ENCODE data around the gene HEBP1. TPM values are rescaled to one million over a fixed set of nuclear protein-coding genes. Genes with fewer than 3 reads are reported as not detected.

Gene HEBP1
- total RNA-seq, 1 donor from 2014 or later: 18.5 TPM

DNA sequence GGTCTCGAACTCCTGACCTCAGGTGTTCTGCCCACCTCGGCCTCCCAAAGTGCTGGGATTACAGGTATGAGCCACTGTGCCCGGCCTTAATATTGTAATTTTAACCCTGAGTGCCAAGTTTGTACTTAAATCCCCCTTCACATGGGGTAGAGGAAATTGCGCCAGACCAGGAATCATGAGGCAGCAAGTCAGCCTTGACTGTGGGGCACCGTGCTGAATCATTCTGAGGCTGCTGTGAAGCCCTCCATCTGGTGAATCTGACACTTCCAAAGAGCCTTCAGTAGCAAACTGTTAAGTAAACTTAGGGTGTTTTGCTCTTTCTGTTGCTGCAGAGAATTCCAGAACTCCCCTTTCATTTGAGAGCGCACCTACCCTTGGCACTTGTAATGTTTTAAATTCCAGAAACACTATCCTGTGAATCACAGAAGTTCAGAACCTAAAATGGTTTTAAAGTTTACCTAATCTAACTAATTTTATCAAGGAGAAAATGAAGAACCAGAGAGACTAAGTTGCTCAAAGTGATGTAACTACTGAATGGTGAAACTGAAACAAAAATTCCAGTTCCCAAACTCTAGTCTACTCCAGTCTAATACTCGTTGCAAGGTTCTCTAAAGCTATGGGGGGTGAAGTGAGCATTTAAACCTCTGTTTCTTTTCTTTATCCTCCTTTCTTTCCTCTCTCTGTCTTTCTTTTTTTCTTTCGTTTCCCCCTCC lies 7.5 kb downstream of the HEBP1 start:
- no peak for DNase-seq (ENCODE audit: low read depth, low spot score)

DNA sequence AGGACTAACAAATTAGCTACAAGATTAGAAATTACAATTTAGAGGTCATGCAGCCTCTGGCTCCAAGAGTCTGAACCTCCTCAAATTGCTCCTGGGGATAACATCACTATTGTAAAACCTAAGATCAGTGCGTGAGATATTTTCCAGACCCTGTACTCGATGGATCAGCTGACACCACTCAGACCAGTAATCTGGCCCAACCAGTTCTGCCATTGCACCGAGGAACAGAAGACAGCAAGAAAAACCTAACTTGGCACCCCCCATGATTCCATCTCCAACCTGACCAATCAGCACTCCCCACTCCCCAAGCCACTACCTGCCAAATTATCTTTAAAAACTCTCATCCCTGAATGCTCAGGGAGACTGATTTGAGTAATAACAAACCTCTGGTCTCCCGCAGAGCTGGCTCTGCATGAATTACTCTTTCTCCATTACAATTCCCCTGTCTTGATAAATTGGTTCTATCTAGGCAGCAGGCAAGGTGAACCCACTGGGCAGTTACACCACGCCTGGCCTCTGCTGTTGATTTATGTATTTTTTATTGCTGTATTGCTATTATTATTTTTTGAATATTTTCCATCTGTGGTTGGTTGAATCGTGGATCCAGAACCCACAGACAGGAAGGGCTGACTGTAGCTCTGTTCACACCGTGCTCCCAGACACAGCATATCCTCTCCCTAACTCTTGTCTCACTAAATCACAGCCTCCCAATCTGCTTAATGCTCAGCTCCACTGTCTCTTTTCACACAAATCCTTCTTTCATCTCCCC lies 9.2 kb downstream of the HEBP1 start:
- DNase-seq (ENCODE audit: low read depth, low spot score): no peak

DNA sequence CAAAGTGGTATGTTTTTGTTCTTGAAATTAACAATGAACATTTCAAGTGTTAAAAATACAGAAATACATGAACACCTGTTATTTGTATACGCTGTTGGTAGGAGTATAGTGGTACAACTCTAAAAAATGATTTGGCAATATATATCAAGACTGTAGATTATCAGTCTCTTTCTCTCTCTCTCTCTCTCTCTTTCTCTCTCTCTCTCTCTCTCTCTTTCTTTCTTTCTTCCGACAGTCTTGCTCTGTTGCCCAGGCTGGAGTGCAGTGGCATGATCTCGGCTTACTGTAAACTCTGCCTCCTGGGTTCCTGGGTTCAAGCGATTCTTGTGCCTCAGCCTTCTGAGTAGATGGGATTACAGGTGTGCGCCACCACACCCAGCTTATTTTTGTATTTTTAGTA lies 12.6 kb downstream of the HEBP1 start:
- no peak for DNase-seq (ENCODE audit: low read depth, low spot score)

DNA sequence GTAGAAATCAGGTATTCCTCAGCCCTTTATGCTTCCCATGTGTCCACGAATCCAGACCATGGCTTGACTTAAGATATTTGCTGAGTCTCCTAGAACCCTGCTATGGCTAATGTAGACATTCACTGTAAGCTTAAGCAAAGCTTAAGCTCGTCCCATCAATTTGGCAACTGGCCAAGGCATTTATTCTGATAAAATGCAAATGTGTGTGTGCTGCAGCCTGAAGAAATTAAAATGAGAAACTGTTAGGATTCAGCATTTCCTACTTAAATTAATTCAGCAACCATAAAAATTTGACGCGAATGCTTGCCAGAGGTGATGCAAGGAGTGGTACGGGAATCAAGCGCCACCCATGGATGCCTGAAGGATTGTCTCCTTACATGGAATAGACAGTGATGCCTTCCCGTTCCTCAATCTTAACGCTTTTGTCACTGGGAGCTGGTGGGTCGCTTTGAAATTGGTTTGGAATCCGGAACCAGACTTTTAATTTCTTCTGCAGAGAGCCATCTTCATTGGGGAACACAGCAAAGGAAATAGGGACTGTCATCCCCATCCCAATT lies 13.2 kb downstream of the HEBP1 start:
- DNase-seq (ENCODE audit: low read depth, low spot score): no peak

DNA sequence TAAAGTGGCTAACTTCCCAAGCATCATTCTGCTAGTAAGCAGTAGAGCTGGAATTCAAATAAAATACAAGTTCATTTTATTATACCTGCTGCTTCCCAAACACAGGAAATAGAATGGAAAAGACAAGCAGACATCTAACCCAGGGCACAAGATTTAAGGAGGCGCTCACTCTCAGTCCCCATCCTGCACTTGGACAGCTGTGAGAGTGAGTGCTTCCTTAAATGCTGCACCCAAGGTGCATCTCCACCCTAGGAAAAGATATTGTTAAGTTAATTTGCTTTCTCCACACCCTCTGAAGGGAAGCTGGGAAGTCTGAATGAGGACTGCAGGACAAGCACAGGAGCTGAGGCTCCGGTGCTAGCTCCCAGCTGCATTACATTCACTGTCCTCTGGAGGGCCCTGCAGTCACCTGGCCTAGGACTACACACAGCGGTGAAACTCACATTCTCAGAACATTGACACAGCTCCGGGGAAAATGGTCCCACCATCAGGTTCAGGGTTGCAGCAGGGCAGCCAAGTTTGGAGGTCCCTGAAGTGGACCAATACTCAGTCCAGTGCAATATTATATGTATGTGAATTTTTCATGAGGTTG lies 14.2 kb downstream of the HEBP1 start:
- no peak for DNase-seq (ENCODE audit: low read depth, low spot score)

DNA sequence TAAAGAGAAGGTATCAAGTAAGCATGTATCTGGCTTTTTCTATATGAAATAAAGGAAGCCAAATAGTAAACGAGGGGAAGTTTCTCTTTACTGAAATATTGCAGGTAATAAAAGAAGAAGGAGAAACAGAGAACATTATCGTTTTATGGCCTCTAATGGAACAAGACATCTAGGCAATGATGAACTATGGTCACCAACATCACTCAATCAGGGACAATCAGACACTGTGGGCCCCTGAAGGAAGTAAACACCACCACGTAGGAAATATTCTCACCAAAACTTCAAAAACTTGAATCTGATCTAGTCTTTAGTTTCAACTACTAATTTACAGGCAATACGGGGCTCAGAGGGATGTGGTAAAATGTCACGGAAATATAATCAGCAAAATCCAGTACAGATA lies 15.9 kb downstream of the HEBP1 start:
- DNase-seq (ENCODE audit: low read depth, low spot score): no peak

DNA sequence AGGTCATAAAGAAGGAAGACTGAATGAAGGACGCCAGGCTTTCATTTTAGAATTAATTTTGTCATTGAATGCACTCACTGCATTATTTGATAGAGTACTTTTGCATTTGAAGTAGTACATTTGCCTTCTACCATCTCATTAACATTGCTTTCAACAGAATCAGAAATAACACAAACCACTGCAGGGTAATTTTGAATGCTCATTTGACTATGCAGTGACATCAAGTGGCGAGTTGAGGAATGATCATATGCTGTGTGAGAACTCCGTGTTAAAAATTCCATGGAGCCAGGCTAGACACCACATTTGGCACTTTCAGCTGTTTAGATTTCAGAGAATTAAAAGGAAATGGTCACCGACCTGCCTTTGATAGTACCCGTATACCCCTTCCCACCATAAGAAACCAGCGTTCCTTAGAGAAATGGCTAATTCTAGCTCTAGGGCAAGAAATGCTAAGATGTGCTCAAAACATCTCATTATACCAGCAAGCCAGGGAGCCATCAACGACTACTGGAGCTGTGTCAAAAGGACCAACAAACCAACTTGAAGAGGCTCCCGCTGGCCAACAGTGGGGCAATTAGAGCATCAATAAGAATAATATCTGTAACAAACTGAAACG lies 16.5 kb downstream of the HEBP1 start:
- DNase-seq (ENCODE audit: low read depth, low spot score): no peak

DNA sequence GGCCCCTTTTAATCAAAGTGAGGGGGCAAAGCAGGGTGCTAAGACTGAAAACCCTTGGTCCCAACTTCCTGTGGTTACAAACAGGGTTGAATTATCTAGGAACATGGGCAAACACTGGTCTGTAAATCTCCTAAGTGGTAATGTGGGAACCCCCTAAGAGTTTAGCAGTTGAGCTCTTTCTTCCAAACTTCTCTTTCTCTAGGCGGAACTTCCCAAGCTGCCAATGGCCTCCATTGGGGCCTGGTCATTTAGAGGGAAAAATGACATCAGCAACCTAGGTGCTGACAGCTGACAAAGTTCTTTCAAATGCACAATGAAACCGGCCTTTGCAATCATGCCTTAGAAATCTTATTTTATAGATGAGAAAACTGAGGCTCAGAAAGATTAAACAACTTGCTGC lies 17.7 kb downstream of the HEBP1 start:
- no peak for DNase-seq (ENCODE audit: low read depth, low spot score)

DNA sequence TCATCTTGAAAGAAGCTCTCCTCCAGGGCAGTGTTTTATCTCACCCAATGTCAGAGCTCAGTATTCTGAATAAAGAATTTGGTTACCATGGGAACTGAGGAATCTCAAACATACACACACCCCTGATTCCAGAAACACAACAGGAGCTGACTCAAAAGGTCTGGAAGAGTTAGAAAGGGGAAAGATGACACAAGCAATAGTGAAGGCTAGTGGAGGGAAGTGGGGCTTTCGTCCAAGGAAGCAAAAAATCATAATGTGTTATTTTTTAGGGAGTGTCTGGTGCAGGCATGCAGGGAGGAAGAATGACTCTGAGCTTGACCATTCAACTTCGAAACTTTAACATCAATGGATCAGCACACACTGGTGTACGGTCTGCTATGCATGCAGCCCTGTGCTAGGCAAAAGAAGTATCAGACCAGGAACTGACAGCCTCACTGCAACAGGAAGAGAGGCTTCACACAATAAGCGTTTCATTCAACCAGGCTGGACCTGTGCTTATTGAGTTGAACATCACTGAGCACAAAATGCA lies 20.3 kb downstream of the HEBP1 start:
- peak; percentile 79 for DNase-seq (ENCODE audit: low read depth, low spot score)

DNA sequence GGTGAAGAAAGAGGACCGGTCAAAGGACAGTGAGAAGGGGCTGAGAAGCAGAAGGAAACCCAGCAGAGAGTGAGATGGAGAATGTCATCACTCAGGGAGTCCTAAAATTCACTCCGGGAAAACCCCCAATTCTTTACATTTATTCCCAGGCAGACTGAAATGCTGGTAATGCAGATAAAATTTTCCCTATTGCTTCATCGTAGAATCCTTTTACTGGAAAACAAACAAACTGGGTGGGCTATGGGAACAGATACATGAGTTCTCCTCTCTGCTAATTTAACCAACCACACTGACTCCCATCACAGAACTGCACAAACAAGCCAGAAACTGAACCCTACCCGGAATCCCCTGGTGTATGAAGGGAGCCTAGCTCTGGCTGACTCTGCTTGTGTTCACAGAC lies 20.9 kb downstream of the HEBP1 start:
- DNase-seq (ENCODE audit: low read depth, low spot score): no peak

DNA sequence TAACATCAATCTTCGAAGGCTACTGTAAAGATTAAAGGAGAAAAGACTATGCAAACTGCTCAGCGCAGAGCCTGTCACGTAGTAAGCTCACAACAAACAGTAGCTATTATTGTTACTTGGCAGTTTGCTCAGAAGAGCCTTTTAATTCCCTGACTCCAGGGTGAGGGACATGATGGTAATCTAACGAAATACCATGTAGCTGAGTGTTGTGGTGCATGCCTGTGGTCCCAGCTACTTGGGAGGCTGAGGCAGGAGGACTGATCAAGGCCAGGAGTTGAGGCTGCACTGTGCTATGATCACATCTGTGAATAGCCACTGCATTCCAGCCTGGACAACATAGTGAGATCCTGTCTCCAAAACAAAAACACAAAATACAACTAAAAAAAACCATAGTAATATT lies 22.8 kb downstream of the HEBP1 start:
- no peak for DNase-seq (ENCODE audit: low read depth, low spot score)

DNA sequence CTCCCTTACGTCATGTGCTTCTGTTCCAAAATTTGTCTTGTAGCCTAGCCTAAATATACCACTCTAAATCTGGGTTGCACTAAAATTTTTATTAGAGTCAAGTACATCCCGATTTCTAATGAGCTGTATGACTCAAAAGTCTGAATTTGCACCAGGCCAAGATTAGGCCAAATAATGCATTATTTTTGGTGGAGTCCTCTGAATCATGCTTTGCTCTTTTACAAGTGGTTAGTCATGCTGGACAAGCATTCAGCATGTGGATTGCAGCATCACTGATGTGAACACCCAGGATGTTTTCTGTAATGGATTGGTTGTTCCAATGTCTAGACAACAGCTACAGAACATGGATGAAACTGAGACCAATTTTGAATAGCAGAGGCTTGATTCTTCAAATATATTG lies 23.7 kb downstream of the HEBP1 start:
- no peak for DNase-seq (ENCODE audit: low read depth, low spot score)

DNA sequence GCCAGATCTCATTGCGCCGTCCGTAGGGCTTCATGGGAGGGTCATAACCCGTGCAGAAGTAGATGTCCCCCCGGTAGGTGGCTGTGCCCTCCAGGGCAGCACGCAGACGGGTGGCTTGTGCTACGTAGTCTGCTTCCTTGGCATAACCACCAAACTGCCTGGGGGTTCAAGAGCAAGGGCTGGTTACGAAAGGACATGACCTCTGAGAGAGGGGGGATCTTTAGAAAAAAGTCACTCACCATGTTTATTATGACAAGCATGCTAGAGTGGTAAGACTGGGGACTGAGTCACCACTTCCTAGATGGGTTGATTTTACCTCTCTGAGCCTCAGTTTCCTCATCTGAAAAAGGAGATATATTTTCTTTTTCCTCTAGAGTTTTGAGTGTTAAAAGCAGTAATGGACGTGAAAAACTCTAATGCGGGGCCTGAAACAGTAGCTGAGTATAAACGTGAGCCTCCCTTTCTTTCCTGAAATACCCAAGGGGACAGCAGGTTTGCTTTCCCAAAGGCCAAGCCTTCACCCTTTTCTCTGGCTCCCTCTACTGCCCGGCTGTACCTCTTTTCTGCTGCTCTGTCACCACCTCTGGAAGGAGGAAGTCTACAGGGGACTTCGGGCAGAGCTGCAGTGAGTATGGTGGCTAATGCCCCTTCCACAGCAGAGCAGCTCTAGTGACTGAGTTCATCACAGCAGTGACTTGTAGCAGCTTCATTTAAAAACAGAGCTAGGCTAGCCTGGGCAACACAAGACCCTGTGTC lies 24.6 kb downstream of the HEBP1 start:
- DNase-seq (ENCODE audit: low read depth, low spot score): no peak

DNA sequence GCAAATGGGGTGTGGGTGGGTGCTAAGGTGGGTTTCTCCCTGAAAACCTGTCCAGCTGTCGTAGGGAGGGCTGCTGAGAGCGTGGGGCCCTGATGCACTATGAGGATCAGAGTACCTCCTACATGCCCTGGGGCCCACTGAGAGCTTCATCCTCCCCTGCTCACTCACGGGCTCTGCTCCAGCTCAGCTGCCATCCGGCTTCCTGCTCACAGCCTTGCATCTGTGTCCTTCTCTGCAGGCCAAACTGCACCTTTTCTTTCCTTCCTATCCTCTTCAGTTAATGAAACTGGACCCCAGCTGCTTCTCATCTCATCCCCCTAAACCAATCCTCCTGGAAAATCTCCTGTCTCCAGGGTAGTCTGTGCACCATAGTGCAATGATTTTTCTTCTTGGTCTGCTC lies 25.9 kb downstream of the HEBP1 start:
- no peak for DNase-seq (ENCODE audit: low read depth, low spot score)

DNA sequence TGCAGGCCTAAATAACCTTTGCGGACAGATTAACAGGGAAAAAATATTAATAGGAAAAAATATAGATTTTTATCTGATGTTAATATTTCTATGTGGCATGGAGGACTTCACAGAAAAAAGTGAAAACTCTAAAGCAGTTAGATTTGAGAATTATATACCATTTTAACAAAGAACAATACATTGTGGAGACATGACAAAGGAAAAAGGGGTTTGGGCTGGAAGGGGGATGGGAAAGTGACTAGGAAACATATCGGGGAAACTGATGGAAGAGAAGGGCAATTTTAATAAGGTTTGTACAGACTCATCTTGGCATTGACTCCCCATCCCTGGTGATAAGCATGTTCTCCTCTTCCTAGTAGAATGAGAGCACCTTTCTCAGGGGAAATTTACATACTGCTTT lies 27.0 kb downstream of the HEBP1 start:
- no peak for DNase-seq (ENCODE audit: low read depth, low spot score)

DNA sequence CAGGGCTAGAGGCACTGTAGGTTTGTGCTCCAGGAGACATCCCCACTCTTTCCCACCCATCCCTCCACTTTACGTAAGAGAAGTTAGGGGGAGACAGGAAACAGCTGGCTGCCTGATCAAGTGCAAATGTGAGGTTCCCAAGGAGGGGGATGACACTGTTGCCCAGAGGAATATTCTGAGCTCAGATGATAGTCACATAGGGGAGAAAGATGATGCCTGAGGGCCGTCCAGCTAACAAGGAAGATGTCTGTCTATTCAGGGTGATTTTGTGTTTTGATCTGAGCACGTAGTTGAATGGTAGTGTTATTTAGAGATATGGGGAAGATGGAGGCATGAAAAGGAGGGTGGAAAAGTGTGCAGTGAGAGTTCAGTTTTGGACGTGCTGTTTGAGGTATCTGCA lies 34.2 kb downstream of the HEBP1 start:
- no peak for DNase-seq (ENCODE audit: low read depth, low spot score)

DNA sequence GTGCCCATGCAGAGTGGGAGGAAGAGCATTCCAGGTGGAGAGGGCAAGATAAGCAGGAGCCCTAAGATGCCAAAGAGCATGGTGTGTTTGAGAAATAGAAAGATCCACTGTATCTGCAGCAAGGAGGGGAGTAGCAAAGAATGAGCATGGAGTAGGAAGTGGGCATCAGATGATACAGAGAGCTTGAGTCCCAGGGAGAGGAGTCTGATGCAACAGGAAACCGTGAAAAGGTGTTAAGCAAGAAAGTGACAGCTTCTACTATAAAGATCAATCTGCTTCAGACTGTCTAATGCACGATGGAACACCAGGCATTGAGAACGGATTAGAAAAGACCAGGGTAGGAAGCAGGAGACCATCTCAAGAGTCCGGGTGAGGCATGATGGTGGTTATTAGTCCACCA lies 35.8 kb downstream of the HEBP1 start:
- no peak for DNase-seq (ENCODE audit: low read depth, low spot score)

DNA sequence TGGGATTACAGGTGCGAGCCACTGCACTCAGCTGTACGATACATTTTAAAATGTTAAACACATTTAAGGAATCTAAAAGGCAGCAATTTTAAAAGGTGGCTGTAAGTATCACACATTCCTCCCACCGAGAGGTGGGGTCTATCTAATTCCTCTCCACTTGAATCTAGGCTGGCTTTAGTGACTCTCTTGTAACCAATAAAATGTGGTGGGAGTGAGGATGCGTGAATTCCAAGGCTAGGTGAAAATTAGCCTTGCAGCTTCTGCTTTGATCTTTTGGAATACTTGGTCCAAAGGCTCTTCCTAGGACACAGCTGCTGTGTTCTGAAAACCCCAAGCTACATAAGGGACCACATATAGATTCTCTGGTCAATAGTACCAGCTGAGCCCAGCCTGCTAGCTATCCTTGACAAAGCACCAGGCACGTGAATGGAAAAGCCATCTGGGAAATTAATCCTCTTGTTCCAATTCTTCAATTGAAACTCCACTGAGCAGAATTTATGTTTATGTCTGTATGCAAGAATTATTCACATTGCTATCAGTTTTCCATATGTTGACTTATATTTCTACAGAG lies 39.3 kb downstream of the HEBP1 start:
- no peak for DNase-seq (ENCODE audit: low read depth, low spot score)

DNA sequence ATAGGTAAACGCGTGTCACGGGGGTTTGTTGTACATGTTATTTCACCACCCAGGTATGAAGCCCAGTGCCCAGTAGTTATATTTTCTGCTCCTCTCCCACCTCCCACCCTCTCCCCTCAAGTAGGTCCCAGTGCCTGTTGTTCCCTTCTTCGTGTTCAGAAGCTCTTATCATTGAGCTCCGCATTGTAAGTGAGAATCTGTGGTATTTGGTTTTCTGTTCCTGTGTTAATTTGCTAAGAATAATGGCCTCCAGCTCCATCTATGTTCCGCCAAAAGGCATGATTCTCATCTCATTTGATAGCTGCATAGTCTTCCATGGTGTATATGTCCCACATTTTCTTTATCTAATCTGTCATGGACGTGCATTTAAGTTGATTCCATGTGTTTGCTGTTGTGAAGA lies 41.2 kb downstream of the HEBP1 start:
- no peak for DNase-seq (ENCODE audit: low read depth, low spot score)

DNA sequence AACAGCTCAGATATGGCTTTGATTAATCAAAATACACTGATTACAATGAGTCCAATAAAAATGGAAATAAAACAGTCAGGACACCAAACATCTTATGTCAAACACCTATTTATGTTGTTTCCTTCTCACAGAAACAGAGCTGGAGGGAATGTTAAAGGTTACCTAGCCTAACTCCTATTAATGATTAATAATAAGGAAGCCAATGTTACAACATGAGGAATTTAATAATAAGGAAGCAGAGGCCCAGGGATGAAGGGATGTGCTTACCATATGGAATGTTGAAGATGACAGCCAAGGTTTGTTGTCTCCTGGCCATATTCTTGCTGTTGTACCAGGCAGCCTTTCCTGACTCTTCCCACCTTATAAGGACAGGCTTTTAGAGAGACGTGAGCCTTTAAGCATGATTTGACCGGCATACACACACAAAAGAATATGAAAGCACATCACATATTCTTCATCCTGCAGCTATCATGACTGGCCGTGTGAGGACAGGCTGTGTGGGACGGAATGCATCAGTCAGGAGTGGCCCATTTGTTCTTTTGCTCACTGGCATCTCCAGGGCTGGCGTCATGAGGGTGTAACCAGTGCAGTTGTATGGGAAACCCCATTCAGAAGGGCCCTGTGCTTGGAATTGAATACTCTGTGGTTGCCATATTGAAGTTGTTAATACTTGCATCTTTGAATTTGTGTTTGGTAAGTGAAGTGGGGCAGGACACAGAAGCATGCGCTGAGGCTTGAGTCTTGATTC lies 45.0 kb downstream of the HEBP1 start:
- no peak for DNase-seq (ENCODE audit: low read depth, low spot score)

Data from pulmonary artery endothelial cell (primary cell).